PC-3 (cell line): ENCODE results near the gene CBARP.

Experiments
- CTCF ChIP-seq: fragments of 300-600 bp; sonication (generic); conservative IDR thresholded peaks from 2 replicates; pipeline ENCODE4 v1.5.1; 2017; ENCODE audit warnings: antibody characterized with exemption, low read depth, mild to moderate bottlenecking, low read length
- EZH2 ChIP-seq: fragments of 300-600 bp; sonication (generic); IDR thresholded peaks from one replicate; pipeline ENCODE4 v1.6.1; 2017; ENCODE audit warnings: antibody characterized with exemption, mild to moderate bottlenecking, low read length; ENCODE audit not compliant: unreplicated experiment
- EZH2phosphoT487 ChIP-seq: fragments of 300-600 bp; sonication (generic); IDR thresholded peaks from 2 replicates; pipeline ENCODE4 v1.6.1; 2018; ENCODE audit warnings: mild to moderate bottlenecking, antibody characterized with exemption, low read length, borderline replicate concordance

DNA sequence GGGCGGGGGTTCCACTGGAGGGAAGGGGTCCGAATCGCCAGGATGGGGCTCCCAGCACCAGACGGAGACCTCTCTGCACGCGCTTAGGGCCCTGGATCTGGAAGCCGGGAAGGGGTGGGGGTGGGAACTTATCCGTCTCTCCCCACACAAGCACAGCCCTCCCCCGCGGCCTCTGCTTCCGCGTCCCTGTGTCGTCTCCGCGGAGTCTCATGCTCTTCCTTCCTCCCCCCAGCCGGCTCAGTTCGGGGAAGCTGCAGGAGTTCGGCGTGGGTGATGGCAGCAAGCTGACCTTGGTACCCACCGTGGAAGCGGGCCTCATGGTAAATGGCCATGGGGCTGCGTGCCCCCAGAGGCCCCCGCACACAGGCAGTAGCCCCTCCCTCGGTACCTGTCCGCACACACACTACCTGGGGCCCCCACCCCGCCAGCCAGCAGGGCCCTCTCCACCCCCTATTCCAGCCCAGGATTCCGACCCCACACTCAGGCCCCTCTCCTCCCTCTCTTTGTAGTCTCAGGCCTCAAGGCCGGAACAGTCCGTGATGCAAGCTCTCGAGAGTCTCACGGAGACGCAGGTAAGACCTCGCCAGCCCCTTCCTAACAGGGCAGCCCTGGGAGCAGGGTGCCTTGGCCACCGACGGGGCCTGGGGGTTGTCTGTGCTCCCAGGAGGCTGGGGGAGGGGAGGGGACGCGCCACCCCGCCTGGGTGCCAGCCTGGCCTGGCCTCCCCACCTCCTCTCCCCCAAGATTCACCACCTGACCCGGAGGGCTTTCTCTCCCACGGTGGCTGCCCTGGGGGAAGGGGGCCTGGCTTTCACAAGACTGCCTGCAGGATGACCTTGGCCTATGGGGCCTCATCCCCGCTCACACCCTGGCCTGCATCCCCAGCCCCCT, 13.8 kb upstream of the CBARP start:
- no peak for TF ChIP-seq CTCF
- TF ChIP-seq EZH2, result no peak
- no peak for TF ChIP-seq EZH2phosphoT487
